Nephron progenitor cell (in vitro differentiated cells): ENCODE measurements around the gene SPCS2.
A peak's percentile ranks its signal among the peaks of the same experiment; 100 is the strongest.

Experiments used
- DNase-seq: peaks from one replicate; pipeline ENCODE4 v3.0.0; 2021
- H3K27ac Mint-ChIP-seq: 2 replicates; pipeline ENCODE4 v1.8.0; 2021; ENCODE audit warnings: mild to moderate bottlenecking, moderate library complexity, mixed read lengths
- H3K27me3 Mint-ChIP-seq: 2 replicates; pipeline ENCODE4 v1.8.0; 2021; ENCODE audit warnings: mild to moderate bottlenecking, low read depth, mixed read lengths; ENCODE audit not compliant: poor library complexity
- H3K36me3 Mint-ChIP-seq: 2 replicates; pipeline ENCODE4 v1.8.0; 2021; ENCODE audit warnings: low read depth, mixed read lengths
- H3K4me1 Mint-ChIP-seq: 2 replicates; pipeline ENCODE4 v1.8.0; 2021; ENCODE audit warnings: mixed read lengths
- H3K4me3 Mint-ChIP-seq: 2 replicates; pipeline ENCODE4 v1.8.0; 2021; ENCODE audit warnings: mild to moderate bottlenecking, moderate library complexity, mixed read lengths
- H3K9me3 Mint-ChIP-seq: 2 replicates; pipeline ENCODE4 v1.8.0; 2021; ENCODE audit warnings: mild to moderate bottlenecking, moderate library complexity, mixed read lengths
- TF ChIP-seq, protein P1 (sequence below): fragments of 200-600 bp; sonication (generic); IDR thresholded peaks from 2 replicates; pipeline ENCODE4 v1.5.0; 2021; ENCODE audit warnings: antibody characterized with exemption

SPCS2 gene

DNA sequence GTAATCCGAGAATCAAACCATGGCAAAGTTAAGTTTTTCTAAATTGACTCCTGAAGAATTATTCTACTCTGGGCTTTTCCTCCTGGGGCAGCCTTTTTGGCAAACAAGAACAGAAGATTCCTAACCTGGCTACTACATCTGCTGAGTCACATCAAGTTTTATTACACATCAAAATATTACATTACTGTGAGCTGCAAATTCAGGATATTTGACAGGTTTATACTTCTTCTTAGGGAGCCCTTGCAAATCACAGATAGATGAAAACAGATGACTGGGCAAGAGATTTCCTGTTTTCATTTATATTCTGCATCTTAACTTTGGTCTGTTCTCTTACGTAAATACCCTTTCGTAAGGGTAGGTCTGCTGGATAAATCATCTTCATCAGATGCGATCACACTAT is 23.8 kb upstream of the SPCS2 start:
- no peak overlapping the region for H3K4me3 Mint-ChIP-seq
- peaks cover 9% of the 10 kb centered on the region for H3K36me3 Mint-ChIP-seq
- no peak overlapping the region for H3K27ac Mint-ChIP-seq
- H3K4me1 Mint-ChIP-seq: peaks cover 9% of the 10 kb centered on the region
- H3K27me3 Mint-ChIP-seq: no peaks in the 10 kb centered on the region
- TF ChIP-seq, protein P1, sequence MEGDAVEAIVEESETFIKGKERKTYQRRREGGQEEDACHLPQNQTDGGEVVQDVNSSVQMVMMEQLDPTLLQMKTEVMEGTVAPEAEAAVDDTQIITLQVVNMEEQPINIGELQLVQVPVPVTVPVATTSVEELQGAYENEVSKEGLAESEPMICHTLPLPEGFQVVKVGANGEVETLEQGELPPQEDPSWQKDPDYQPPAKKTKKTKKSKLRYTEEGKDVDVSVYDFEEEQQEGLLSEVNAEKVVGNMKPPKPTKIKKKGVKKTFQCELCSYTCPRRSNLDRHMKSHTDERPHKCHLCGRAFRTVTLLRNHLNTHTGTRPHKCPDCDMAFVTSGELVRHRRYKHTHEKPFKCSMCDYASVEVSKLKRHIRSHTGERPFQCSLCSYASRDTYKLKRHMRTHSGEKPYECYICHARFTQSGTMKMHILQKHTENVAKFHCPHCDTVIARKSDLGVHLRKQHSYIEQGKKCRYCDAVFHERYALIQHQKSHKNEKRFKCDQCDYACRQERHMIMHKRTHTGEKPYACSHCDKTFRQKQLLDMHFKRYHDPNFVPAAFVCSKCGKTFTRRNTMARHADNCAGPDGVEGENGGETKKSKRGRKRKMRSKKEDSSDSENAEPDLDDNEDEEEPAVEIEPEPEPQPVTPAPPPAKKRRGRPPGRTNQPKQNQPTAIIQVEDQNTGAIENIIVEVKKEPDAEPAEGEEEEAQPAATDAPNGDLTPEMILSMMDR: no peak
- no peak for DNase-seq
- no peaks in the 10 kb centered on the region for H3K9me3 Mint-ChIP-seq

DNA sequence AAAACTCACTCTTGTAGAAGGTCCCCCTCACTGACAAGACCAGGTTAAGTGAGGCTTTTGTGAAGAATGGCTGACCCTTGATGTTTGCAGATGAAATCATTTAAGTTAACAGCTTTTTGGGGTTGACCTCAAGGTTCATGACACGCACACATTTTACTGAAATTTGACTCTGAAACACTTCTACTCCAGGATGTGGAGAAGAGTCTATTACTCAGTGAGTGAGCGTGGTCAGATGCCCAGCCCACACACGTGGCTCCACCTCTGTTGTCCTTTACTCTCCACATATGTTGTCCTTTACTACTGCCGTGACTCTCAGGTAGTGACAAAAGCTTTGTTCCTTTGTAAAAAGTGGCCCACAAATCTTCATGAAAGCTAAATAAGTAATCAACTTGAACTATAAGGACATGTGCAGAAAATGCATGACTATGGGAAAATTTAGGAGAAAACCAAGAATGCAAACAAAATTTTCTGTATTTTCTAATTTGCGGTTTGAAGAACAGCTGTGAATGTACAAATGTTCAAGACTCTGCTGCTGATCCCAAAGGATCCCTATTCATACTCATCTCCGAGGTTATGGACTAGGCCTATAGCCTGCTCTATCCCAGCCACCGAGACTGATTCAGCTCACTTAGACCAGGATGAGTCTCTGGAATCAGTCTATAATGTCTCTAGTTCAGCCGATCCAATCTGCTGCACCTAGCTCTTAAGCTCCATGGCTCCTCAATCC is 22.6 kb upstream of the SPCS2 start:
- peaks cover 9% of the 10 kb centered on the region for H3K4me1 Mint-ChIP-seq
- TF ChIP-seq, protein P1: no peak
- DNase-seq: no peak

DNA sequence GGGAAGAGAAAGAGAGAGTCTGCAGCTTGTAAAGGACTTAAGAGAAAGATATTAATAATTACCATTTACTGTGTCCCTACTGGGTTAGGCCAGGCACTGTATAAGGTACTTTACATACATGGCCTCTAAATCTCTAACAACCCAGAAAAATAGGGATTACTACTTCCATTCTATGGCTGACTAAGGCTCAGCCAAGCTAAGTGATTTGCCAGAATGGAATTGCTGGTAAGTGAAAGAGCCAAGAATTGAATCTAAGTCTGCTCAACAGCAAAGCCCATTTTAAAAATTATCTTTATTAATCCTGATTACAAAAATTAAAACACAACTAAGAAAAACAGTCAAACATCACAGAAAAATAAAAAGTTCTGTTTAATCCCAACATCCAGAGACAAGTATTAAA is 21.6 kb upstream of the SPCS2 start:
- TF ChIP-seq, protein P1: no peak
- Mint-ChIP-seq H3K4me1 (peaks cover 9% of the 10 kb centered on the region), H3K36me3 (no peaks in the 10 kb centered on the region), H3K9me3 (no peaks in the 10 kb centered on the region), H3K4me3 (no peak overlapping the region), H3K27ac (no peak overlapping the region), H3K27me3 (no peaks in the 10 kb centered on the region)
- DNase-seq: no peak

More for the DNA sequence above, 22.6 kb upstream of the SPCS2 start:
- Mint-ChIP-seq H3K27ac (peak overlapping the region; percentile 24), H3K36me3 (peaks cover 3% of the 10 kb centered on the region), H3K4me3 (no peak overlapping the region), H3K27me3 (no peaks in the 10 kb centered on the region), H3K9me3 (no peaks in the 10 kb centered on the region)

DNA sequence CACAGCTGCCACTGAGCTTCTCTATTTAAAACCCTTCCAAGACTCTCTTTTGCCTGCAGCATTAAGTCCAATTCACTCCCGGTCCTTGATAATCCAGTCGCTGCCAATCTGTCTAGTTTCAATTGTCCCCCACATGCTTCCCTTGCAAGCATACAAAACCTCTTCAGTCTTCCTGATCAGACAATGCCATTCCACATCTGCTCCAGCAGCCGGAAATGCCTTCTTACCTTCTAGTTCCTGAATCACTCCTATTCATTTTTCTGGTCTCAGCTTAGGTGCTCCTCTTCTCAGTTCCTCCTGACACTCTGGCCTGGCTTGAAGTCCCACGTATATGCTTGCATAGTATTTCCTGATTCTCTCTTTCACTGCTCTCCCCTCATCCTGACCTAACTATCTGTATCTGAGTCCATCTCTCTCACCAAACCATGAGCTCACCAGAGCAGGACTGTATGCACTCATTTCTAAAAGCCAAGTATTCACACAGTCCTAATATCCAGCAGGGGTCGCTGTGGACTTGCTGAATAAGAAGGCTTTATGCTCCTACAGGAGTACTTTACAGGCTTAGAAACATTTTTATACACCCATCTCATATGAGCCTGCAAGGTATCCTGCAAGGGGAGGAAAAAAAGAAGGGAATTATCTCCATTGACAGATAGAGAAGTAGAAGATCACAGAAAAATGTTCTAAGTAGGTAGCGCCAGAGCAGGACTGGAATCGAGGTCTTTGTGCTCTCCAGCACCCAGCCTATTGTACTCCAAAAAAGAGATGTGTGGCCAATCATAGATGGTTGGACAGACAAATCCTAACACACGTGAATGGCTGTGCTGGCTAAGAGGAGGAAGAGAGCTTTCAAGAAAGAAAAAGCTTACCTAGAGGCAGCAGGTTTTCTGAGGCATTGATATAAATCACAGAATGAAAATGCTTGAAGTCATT is 19.4 kb upstream of the SPCS2 start:
- H3K36me3 Mint-ChIP-seq: peaks cover 6% of the 10 kb centered on the region
- H3K4me1 Mint-ChIP-seq: peaks cover 9% of the 10 kb centered on the region
- H3K27me3 Mint-ChIP-seq: no peaks in the 10 kb centered on the region
- H3K27ac Mint-ChIP-seq: no peak overlapping the region
- TF ChIP-seq, protein P1: peak; percentile 89
- DNase-seq: peak; percentile 65
- no peak overlapping the region for H3K4me3 Mint-ChIP-seq
- H3K9me3 Mint-ChIP-seq: no peaks in the 10 kb centered on the region

DNA sequence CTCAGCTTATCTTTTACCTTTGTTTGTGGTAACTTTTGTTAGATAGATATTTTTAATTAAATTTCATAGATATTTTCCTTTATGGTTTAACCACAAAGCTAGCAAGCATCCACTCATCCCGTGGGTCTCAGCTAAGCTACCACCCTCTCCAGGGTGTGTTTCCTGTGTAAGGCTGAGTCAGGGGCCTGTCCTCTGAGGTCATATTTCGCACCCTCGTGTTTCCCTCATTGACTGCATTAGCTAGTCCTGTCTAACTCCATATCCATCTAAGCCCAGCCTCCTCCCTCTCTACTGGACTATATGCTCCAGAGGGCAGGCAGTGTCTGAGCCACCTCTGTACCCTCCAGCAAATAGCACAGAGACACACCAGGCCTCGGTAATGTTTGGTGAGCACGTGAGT is 16.9 kb upstream of the SPCS2 start:
- TF ChIP-seq, protein P1: no peak
- H3K36me3 Mint-ChIP-seq: peaks cover 18% of the 10 kb centered on the region
- no peaks in the 10 kb centered on the region for H3K27me3 Mint-ChIP-seq
- no peak for DNase-seq
- no peaks in the 10 kb centered on the region for H3K4me1 Mint-ChIP-seq
- no peak overlapping the region for H3K4me3 Mint-ChIP-seq
- H3K9me3 Mint-ChIP-seq: no peaks in the 10 kb centered on the region
- H3K27ac Mint-ChIP-seq: no peak overlapping the region
